ENCODE measurements around the gene YIF1B. TPM values are rescaled to one million over a fixed set of nuclear protein-coding genes. Genes with fewer than 3 reads are reported as not detected.

Gene YIF1B
- total and polyA plus RNA-seq, 2 donors (not counting 3 experiments of a cell fraction or from before 2014, with no cell fraction given): 85.8 to 249 TPM

DNA sequence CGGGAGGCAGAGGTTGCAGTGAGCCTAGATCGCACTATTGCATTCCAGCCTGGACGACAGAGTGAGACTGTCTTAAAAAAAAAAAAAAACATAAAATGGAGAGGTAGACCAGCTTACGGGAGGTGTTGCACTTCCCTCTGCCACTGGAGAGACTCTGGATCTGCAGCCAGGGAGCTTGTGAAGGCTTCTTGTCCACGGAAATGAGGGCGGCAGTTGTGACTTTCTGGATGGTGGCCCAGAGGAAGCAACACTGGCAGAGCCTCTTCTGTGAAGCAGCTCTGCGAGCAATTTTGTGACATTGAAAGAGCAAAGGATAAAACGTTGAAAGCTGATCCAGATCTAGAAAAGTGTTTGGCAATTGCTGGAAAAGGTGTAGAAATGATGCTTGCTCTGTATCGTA lies 41.0 kb downstream of the YIF1B start:
- intact Hi-C loops (cut with micrococcal nuclease): no loop called here
- CTCF ChIA-PET: no interaction called here

DNA sequence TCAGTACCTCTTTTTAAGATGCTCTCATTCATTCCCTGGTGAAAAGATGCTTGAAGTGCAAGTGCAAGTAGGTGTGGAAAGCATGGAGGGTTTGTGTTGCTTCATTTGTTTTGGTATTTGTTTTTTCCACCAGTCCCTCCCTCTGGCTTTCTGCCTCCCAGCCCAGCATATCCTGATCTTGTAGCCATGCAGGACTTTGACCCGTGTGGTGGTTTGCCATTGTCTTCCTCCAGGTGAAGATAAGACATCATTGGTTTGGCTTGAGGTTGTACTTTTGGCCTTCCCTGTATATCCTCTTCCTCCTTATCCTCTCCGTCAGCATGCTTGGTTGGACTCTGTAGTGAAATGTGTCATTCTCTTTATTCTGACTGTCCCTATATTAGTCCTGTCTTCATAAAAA lies 42.2 kb downstream of the YIF1B start:
- Histone ChIP-seq H3K36me3 (ENCODE audit: control insufficient read depth in 2 of 2, extremely low read depth in 1 of 2, insufficient read depth in 2 of 2, low read length in 2 of 2) (no peaks in the 10 kb centered on the region), H3K9me1 (replicated peaks; ENCODE audit: control insufficient read depth, extremely low read depth, insufficient read depth, low read length) (no peaks in the 10 kb centered on the region), H3K9ac (replicated peaks; ENCODE audit: extremely low read depth, insufficient read depth, low read length) (no peak overlapping the region), H3K4me2 (ENCODE audit: insufficient read depth, low read length) (no peak overlapping the region), H4K20me1 (replicated peaks; ENCODE audit: control insufficient read depth, extremely low read depth, insufficient read depth, low read length) (no peaks in the 10 kb centered on the region), H3K9me3 (replicated peaks; ENCODE audit: control insufficient read depth, insufficient read depth, low read length) (no peaks in the 10 kb centered on the region), H3K79me2 (ENCODE audit: control insufficient read depth, insufficient read depth, low read length) (no peaks in the 10 kb centered on the region), H3K27me3 (ENCODE audit: control insufficient read depth in 2 of 2, insufficient read depth in 2 of 2, low read length in 2 of 2) (no peaks in the 10 kb centered on the region), H3K4me1 (ENCODE audit: control insufficient read depth, extremely low read depth, insufficient read depth, low read length) (peaks cover 29% of the 10 kb centered on the region), H3K27ac (ENCODE audit: insufficient read depth, low read depth, low read length) (no peak overlapping the region), H2AFZ (ENCODE audit: low read depth, low read length) (no peak overlapping the region), H3K4me3 (replicated peaks in 1 of 3; ENCODE audit: insufficient read depth in 1 of 3, low read depth in 1 of 3, low read length in 3 of 3) (no peak overlapping the region)
- ChIA-PET POLR2A (no interaction called here), CTCF (no interaction called here)
- BruUV-seq (replicated peaks): no TSS peak
- intact Hi-C loops (cut with micrococcal nuclease): no loop called here
- TF ChIP-seq, protein P1, sequence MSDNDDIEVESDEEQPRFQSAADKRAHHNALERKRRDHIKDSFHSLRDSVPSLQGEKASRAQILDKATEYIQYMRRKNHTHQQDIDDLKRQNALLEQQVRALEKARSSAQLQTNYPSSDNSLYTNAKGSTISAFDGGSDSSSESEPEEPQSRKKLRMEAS (IDR thresholded peaks at IDR 0.05; ENCODE audit: insufficient read depth, insufficient read length): no peak
- TF ChIP-seq EZH2 (IDR thresholded peaks at IDR 0.05; ENCODE audit: borderline replicate concordance, low read depth, low read length, severe bottlenecking) (no peak), POLR2AphosphoS5 (IDR thresholded peaks at IDR 0.05; ENCODE audit: insufficient read depth, low read depth, low read length) (no peak), JUN (IDR thresholded peaks at IDR 0.05; ENCODE audit: borderline replicate concordance, insufficient read depth, insufficient read length, low read depth) (no peak), MYC (IDR thresholded peaks at IDR 0.05; ENCODE audit: low read depth, low read length) (no peak), POLR2A (IDR thresholded peaks at IDR 0.05; ENCODE audit: low read depth, low read length) (no peak), FOS (IDR thresholded peaks at IDR 0.05; ENCODE audit: borderline replicate concordance, insufficient read depth, low read length) (no peak), GATA2 (IDR thresholded peaks at IDR 0.05; ENCODE audit: insufficient read depth, insufficient read length, low read depth, low read length) (no peak)
- TF ChIP-seq, protein P2, sequence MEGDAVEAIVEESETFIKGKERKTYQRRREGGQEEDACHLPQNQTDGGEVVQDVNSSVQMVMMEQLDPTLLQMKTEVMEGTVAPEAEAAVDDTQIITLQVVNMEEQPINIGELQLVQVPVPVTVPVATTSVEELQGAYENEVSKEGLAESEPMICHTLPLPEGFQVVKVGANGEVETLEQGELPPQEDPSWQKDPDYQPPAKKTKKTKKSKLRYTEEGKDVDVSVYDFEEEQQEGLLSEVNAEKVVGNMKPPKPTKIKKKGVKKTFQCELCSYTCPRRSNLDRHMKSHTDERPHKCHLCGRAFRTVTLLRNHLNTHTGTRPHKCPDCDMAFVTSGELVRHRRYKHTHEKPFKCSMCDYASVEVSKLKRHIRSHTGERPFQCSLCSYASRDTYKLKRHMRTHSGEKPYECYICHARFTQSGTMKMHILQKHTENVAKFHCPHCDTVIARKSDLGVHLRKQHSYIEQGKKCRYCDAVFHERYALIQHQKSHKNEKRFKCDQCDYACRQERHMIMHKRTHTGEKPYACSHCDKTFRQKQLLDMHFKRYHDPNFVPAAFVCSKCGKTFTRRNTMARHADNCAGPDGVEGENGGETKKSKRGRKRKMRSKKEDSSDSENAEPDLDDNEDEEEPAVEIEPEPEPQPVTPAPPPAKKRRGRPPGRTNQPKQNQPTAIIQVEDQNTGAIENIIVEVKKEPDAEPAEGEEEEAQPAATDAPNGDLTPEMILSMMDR (IDR thresholded peaks at IDR 0.05; ENCODE audit: extremely low read depth in 1 of 2, insufficient read depth in 1 of 2, low read depth in 1 of 2, low read length in 2 of 2): no peak
- no peak for DNase-seq (ENCODE audit: low read depth, low spot score)
- dilution Hi-C loops (cut with MboI; ENCODE audit: extremely low pct_ligation_motif_present, low sequenced_read_pairs): no loop called here
- no peak for FAIRE-seq

More for the DNA sequence above, 41.0 kb downstream of the YIF1B start:
- no peak for DNase-seq (ENCODE audit: low read depth, low spot score)
- Histone ChIP-seq H3K4me3 (replicated peaks in 1 of 3; ENCODE audit: insufficient read depth in 1 of 3, low read depth in 1 of 3, low read length in 3 of 3) (no peak overlapping the region), H3K4me1 (ENCODE audit: control insufficient read depth, extremely low read depth, insufficient read depth, low read length) (peaks cover 35% of the 10 kb centered on the region), H3K9me1 (replicated peaks; ENCODE audit: control insufficient read depth, extremely low read depth, insufficient read depth, low read length) (no peaks in the 10 kb centered on the region), H3K4me2 (ENCODE audit: insufficient read depth, low read length) (no peak overlapping the region), H3K36me3 (ENCODE audit: control insufficient read depth in 2 of 2, extremely low read depth in 1 of 2, insufficient read depth in 2 of 2, low read length in 2 of 2) (no peaks in the 10 kb centered on the region), H3K27ac (ENCODE audit: insufficient read depth, low read depth, low read length) (no peak overlapping the region), H3K79me2 (ENCODE audit: control insufficient read depth, insufficient read depth, low read length) (no peaks in the 10 kb centered on the region), H3K9me3 (replicated peaks; ENCODE audit: control insufficient read depth, insufficient read depth, low read length) (no peaks in the 10 kb centered on the region), H3K27me3 (ENCODE audit: control insufficient read depth in 2 of 2, insufficient read depth in 2 of 2, low read length in 2 of 2) (no peaks in the 10 kb centered on the region), H4K20me1 (replicated peaks; ENCODE audit: control insufficient read depth, extremely low read depth, insufficient read depth, low read length) (no peaks in the 10 kb centered on the region), H3K9ac (replicated peaks; ENCODE audit: extremely low read depth, insufficient read depth, low read length) (no peak overlapping the region), H2AFZ (ENCODE audit: low read depth, low read length) (no peak overlapping the region)
- POLR2A ChIA-PET: no interaction called here
- no peak for TF ChIP-seq MYC (IDR thresholded peaks at IDR 0.05; ENCODE audit: low read depth, low read length)
- no peak for TF ChIP-seq EZH2 (IDR thresholded peaks at IDR 0.05; ENCODE audit: borderline replicate concordance, low read depth, low read length, severe bottlenecking)
- no TSS peak for BruUV-seq (replicated peaks)
- dilution Hi-C loops (cut with MboI; ENCODE audit: extremely low pct_ligation_motif_present, low sequenced_read_pairs): no loop called here
- no peak for FAIRE-seq
